ENCODE results near the gene NKD1. TPM values are rescaled to one million over a fixed set of nuclear protein-coding genes. Genes with fewer than 3 reads are reported as not detected.

Gene NKD1
- total and polyA plus RNA-seq, 2 of the 8 experiments (the other 6 are each of a cell fraction or from before 2014, with no cell fraction given) = 0.70 to 4.5 TPM

GRCh38 chr16:50548125-50548908 is at the start of gene NKD1 (continued):
- no peak for TF ChIP-seq RAD21 (IDR thresholded peaks at IDR 0.05 in 1 of 2, conservative IDR thresholded peaks at IDR 0.05 in 1 of 2; ENCODE audit: low read depth in 2 of 2, low read length in 2 of 2)
- TF ChIP-seq ZNF274 (IDR thresholded peaks at IDR 0.05; ENCODE audit: borderline replicate concordance, extremely low read depth, low read length) = no peak
- TF ChIP-seq KDM4A (IDR thresholded peaks at IDR 0.05; ENCODE audit: low read depth, low read length, severe bottlenecking) = peak; percentile 66
- TF ChIP-seq TAF7 (optimal IDR thresholded peaks at IDR 0.05; ENCODE audit: borderline replicate concordance, low read depth, low read length) = peak; percentile 26
- no peak for TF ChIP-seq GTF2F1 (IDR thresholded peaks at IDR 0.05; ENCODE audit: borderline replicate concordance, low read depth, low read length)
- TF ChIP-seq RNF2 (IDR thresholded peaks at IDR 0.05; ENCODE audit: borderline replicate concordance, low read depth, low read length, missing control alignments, poor library complexity, severe bottlenecking) = no peak
- no peak for TF ChIP-seq BACH1 (IDR thresholded peaks at IDR 0.05; ENCODE audit: low read length)
- no peak for TF ChIP-seq EGR1 (IDR thresholded peaks at IDR 0.05; ENCODE audit: borderline replicate concordance, low read depth, low read length)
- peak; percentile 85 for TF ChIP-seq TAF1 (IDR thresholded peaks at IDR 0.05; ENCODE audit: low read depth, low read length)
- TF ChIP-seq POLR2A (IDR thresholded peaks at IDR 0.05; ENCODE audit: control extremely low read depth in 1 of 2, low read depth in 2 of 2, low read length in 2 of 2) = peak in 1 of 2 experiments; percentile 66; a peak in 1 of 3 replicates
- peak; percentile 9; the same call in 1 of the 2 replicates for TF ChIP-seq TBP (IDR thresholded peaks at IDR 0.05; ENCODE audit: low read depth, low read length)
- TF ChIP-seq PHF8 (conservative IDR thresholded peaks at IDR 0.05; ENCODE audit: low read depth, low read length) = peak; percentile 84

Measured in H1 (cell line).